Endothelial cell of umbilical vein (primary cell): ENCODE results near the gene SERPINB6.
"Not testable (repeated sequence)": the region's sequence is repeated elsewhere in the genome, so short reads cannot be mapped to it uniquely, and the experiment has no call there.

Source experiments
- EZH2 ChIP-seq: IDR thresholded peaks from 2 replicates; pipeline ENCODE4 v1.6.1; 2012; ENCODE audit warnings: borderline replicate concordance, low read depth, mild to moderate bottlenecking, moderate library complexity, low read length, inconsistent platforms; ENCODE audit not compliant: severe bottlenecking
- JUN ChIP-seq: IDR thresholded peaks from 2 replicates; pipeline ENCODE4 v1.6.1; 2011; ENCODE audit warnings: borderline replicate concordance, low read depth; ENCODE audit not compliant: insufficient read length, insufficient read depth
- POLR2A ChIP-seq: IDR thresholded peaks from 2 replicates; pipeline ENCODE4 v1.6.1; 2012; ENCODE audit warnings: low read depth, mild to moderate bottlenecking, control low read depth, low read length
- POLR2AphosphoS5 ChIP-seq: IDR thresholded peaks from 2 replicates; pipeline ENCODE4 v1.6.1; 2012; ENCODE audit warnings: low read depth, mild to moderate bottlenecking, control low read depth, low read length, moderate library complexity; ENCODE audit not compliant: insufficient read depth
- TF ChIP-seq, protein P1 (sequence below), 2 donors: IDR thresholded peaks; 1 replicate in 1 of 2; 2 replicates in 1 of 2; pipeline ENCODE4 v1.5.1; 2011; ENCODE audit warnings: low read length in 2 of 2, mild to moderate bottlenecking in 2 of 2, moderate library complexity in 2 of 2, control low read depth in 1 of 2, inconsistent platforms in 1 of 2, low read depth in 1 of 2; ENCODE audit not compliant: insufficient read depth in 1 of 2; ENCODE audit errors: extremely low read depth in 1 of 2

DNA sequence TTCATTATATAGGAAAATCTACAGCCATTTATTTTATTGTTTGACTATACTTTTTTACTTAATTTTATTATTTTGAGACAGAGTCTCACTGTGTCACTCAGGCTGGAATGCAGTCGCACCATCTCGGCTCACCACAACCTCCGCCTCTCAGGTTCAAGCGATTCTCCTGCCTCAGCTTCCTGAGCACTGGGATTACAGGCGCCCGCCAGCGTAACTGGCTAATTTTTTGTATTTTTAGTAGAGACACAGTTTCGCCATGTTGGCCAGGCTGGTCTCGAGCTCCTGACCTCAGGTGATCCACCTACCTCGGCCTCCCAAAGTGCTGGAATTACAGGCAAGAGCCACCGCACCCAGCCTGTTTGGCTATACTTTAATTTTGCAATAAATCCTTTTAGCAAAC is 38.5 kb downstream of the SERPINB6 start:
- not testable (repeated sequence) for TF ChIP-seq POLR2AphosphoS5, EZH2, JUN, POLR2A
- TF ChIP-seq, protein P1, sequence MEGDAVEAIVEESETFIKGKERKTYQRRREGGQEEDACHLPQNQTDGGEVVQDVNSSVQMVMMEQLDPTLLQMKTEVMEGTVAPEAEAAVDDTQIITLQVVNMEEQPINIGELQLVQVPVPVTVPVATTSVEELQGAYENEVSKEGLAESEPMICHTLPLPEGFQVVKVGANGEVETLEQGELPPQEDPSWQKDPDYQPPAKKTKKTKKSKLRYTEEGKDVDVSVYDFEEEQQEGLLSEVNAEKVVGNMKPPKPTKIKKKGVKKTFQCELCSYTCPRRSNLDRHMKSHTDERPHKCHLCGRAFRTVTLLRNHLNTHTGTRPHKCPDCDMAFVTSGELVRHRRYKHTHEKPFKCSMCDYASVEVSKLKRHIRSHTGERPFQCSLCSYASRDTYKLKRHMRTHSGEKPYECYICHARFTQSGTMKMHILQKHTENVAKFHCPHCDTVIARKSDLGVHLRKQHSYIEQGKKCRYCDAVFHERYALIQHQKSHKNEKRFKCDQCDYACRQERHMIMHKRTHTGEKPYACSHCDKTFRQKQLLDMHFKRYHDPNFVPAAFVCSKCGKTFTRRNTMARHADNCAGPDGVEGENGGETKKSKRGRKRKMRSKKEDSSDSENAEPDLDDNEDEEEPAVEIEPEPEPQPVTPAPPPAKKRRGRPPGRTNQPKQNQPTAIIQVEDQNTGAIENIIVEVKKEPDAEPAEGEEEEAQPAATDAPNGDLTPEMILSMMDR (IDR thresholded peaks at IDR 0.05; ENCODE audit: extremely low read depth in 1 of 2, insufficient read depth in 1 of 2, low read depth in 1 of 2, low read length in 2 of 2), result not testable (repeated sequence)
